ENCODE data around the gene LPP. TPM values are rescaled to one million over a fixed set of nuclear protein-coding genes. Genes with fewer than 3 reads are reported as not detected.

Gene LPP
- polyA plus RNA-seq, 1 experiment = 60.0 TPM

- no peak for TF ChIP-seq CTCF (IDR thresholded peaks at IDR 0.05; ENCODE audit: insufficient read depth, low read depth, low read length)
- Histone ChIP-seq H3K36me3 (ENCODE audit: control insufficient read depth, insufficient read depth, low read length) (no peaks in the 10 kb centered on the region), H3K4me3 (ENCODE audit: low read depth, low read length) (no peak overlapping the region), H3K27me3 (ENCODE audit: control insufficient read depth, insufficient read depth, low read length) (no peaks in the 10 kb centered on the region)
- DNase-seq (ENCODE audit: low read depth) = no peak
- ChIA-PET CTCF (interaction anchor here (0.7 kb wide), 1 partner anchor 9 kb away, joined by 3 read pairs; no protein-coding TSS in a partner anchor), POLR2A (interaction anchor here (0.6 to 0.7 kb wide), 2 partner anchors 27 to 67 kb away, joined by 3 to 4 read pairs; no protein-coding TSS in a partner anchor)
Measured at GRCh38 chr3:188712991-188713390, 559.0 kb downstream of the LPP start.

- no peak for TF ChIP-seq CTCF (IDR thresholded peaks at IDR 0.05; ENCODE audit: insufficient read depth, low read depth, low read length)
- POLR2A ChIA-PET = no interaction called here
- Histone ChIP-seq H3K36me3 (ENCODE audit: control insufficient read depth, insufficient read depth, low read length) (no peaks in the 10 kb centered on the region), H3K4me3 (ENCODE audit: low read depth, low read length) (no peak overlapping the region), H3K27me3 (ENCODE audit: control insufficient read depth, insufficient read depth, low read length) (no peaks in the 10 kb centered on the region)
- DNase-seq (ENCODE audit: low read depth) = no peak
- CTCF ChIA-PET = interaction anchor here (0.9 kb wide), 1 partner anchor 979 kb away, joined by 3 read pairs; no protein-coding TSS in a partner anchor
Measured at GRCh38 chr3:188719545-188719944, 565.6 kb downstream of the LPP start.

- ChIA-PET CTCF (interaction anchor here (0.9 kb wide), 1 partner anchor 980 kb away, joined by 3 read pairs; no protein-coding TSS in a partner anchor), POLR2A (no interaction called here)
- Histone ChIP-seq H3K4me3 (ENCODE audit: low read depth, low read length) (no peak overlapping the region), H3K36me3 (ENCODE audit: control insufficient read depth, insufficient read depth, low read length) (no peaks in the 10 kb centered on the region; the same call in 1 of the 2 replicates), H3K27me3 (ENCODE audit: control insufficient read depth, insufficient read depth, low read length) (no peaks in the 10 kb centered on the region)
- no peak for TF ChIP-seq CTCF (IDR thresholded peaks at IDR 0.05; ENCODE audit: insufficient read depth, low read depth, low read length)
- no peak for DNase-seq (ENCODE audit: low read depth)
Measured at GRCh38 chr3:188720215-188720614, 566.3 kb downstream of the LPP start.

- no peak overlapping the region for H3K4me3 ChIP-seq (ENCODE audit: low read depth, low read length)
- no peaks in the 10 kb centered on the region for H3K27me3 ChIP-seq (ENCODE audit: control insufficient read depth, insufficient read depth, low read length)
- no peaks in the 10 kb centered on the region; the same call in 1 of the 2 replicates for H3K36me3 ChIP-seq (ENCODE audit: control insufficient read depth, insufficient read depth, low read length)
- TF ChIP-seq CTCF (IDR thresholded peaks at IDR 0.05; ENCODE audit: insufficient read depth, low read depth, low read length) = no peak
- no peak for DNase-seq (ENCODE audit: low read depth)
- ChIA-PET POLR2A (no interaction called here), CTCF (no interaction called here)
Measured at GRCh38 chr3:188720636-188721035, 566.7 kb downstream of the LPP start.

GRCh38 chr3:188721312-188721711 is 567.4 kb downstream of the LPP start:
- POLR2A ChIA-PET = no interaction called here
- CTCF ChIA-PET = interaction anchor here (1.0 kb wide), 1 partner anchor 14 kb away, joined by 4 read pairs; no protein-coding TSS in a partner anchor
- no peaks in the 10 kb centered on the region for H3K27me3 ChIP-seq (ENCODE audit: control insufficient read depth, insufficient read depth, low read length)
- H3K4me3 ChIP-seq (ENCODE audit: low read depth, low read length) = no peak overlapping the region
- DNase-seq (ENCODE audit: low read depth) = no peak
- no peaks in the 10 kb centered on the region; the same call in 1 of the 2 replicates for H3K36me3 ChIP-seq (ENCODE audit: control insufficient read depth, insufficient read depth, low read length)
- TF ChIP-seq CTCF (IDR thresholded peaks at IDR 0.05; ENCODE audit: insufficient read depth, low read depth, low read length) = no peak
